HG03469 (cell line): ENCODE measurements around the gene CTBP2.

Source experiments
- ATAC-seq: cut with Tn5 transposase; IDR thresholded peaks from one replicate; pipeline ENCODE4 v1.9.1; 2021; ENCODE audit warnings: mild to moderate bottlenecking, moderate library complexity, moderate number of reproducible peaks; ENCODE audit not compliant: unreplicated experiment

Gene CTBP2

GRCh38 chr10:125147971-125148439, 12.4 kb downstream of the CTBP2 start:
- no peak for ATAC-seq

DNA sequence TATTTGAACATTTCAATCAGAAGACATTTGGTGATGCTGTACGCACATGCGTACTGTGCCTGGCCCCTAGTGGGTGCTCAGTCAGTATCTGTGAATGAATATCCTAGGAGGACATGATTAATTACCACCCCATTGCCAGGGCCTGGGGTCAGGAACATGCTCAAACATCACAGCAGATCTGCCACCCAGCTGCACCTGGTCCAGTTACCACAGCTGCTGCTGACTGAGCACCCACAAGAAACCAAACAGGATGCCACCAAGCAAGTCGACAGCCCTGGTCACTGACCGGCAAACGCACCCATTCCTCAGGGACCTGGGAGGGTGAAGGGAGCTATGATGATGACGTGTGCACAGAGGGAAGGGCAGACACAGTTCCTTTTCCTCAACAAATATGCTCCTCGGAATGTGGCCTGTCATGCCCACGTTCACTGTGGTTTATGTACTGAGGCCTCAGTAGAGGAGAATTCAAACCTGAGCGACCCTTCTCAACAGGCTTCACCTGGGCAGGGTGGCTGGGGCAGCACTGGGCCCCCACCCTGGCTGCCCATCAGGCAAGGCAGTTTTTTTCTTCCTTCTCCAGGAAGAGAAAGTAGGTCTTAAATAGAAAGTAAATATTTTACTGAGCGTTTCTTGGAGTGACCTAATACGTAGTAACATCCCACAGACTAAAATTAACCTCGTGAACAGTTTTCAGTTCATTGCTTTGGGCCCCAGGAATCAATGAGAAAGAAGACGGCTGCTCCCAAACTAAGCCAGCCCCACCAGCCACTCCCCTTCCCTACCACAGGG, 13.4 kb downstream of the CTBP2 start:
- ATAC-seq = no peak

GRCh38 chr10:125145636-125146035, 14.7 kb downstream of the CTBP2 start:
- no peak for ATAC-seq

DNA sequence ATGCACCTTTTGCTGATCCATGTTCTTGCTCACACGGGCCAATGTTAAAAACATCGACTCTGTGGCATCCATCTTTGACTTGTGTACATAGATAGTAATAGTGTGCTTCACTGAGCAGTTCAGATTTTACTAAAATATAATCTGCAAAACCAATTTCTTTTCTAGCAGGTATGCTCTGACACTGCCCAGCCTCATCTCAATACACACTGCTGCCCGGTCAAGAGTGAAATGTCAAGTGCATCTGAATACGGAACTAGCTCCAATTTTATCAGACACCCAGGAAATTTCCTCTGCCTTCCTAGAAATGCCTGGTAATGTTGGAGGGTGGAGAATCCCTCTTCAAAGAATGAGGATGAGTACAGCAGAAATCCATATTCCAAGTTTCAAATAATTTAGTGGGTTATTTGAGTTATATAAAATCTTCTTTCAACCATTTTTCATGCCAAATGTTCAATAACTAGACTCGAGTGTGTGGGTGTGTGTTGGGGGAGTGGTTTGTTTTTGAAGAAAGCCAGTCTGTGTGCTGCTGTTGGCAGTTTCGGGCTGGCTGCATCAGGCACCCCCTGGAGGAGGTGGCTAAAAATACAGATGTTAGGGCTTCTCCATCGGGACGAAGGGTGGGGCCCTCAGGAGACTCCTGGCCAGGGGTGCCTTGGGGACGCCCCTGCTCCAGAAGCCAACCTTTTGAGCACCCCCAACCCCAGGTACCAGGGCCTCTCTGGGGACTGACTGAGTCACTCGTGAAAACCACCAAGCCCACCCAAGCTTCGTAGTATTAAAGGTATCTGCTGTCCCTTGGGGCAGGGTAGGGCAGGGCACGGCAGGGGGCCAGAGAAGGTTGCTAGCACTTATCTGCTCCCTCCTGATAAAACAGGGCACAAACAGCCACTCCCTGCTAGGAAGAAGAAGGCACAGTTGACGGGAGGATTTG, 15.4 kb downstream of the CTBP2 start:
- ATAC-seq = peak; percentile 51

DNA sequence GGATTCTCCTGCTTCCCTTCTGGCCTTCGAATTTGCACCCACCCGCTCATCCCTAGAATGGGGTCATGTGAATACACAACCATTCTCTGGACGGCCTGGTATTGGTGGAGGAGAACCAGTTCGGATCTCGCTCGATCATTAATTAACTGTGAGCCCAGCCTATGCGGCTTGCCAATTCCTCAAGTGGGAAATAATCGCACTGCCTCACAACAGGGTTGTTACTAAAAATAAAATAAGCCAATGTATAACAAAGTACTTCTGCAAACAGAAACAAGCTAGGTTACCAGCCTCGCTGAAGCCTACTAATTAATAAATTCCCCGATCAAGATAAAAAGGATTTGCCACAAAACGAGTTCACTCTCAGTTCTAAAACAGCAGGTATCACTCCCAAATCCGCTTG, 16.2 kb downstream of the CTBP2 start:
- no peak for ATAC-seq

DNA sequence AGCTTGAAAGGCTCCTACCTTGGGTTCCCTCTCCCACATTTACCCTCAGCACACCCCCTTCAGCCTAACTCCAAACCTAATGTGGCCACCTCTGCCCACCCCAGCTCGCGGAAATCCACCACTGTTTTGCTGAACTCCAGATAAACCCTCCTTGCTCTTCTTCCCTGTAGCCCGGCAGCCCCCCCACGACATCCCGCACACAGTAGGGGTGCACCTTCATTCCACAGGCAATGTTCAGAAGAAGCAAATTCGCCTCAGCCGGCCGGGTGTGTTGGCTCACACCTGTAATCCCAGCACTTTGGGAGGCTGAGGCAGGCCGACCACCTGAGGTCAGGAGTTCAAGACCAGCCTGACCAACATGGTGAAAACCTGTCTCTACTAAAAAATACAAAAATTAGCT, 17.4 kb downstream of the CTBP2 start:
- no peak for ATAC-seq

DNA sequence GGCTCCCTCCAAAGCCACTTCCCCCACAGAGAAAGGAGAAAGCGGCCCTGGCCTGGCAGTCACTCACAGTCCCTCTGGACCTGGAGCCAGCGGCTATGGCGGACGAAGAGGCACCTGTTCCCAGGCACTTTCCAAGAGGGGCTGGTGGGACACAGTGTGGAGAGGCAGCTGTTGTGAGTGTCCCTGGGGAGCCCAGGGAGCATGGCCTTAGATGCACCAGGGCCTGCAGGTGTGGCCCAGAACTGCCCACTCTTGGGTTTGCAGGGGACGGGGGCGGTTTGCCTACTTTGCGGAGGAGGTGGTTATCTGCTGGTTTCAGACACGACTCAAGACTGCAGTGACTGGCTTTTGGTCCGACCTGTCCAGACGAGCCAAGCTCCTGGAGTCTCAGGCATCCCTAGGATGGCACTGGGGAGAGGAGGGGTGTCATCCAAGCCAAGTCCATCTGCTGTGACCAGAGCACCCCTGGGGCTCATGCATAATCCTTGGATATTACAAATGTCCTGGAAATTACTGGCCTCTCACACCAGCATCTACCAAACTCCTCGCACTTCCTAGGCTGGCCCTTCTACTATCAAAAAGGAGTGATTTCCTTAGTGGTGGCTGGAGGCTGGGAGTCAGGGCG, 18.4 kb downstream of the CTBP2 start:
- no peak for ATAC-seq

GRCh38 chr10:125141150-125141859, 19.1 kb downstream of the CTBP2 start:
- no peak for ATAC-seq

DNA sequence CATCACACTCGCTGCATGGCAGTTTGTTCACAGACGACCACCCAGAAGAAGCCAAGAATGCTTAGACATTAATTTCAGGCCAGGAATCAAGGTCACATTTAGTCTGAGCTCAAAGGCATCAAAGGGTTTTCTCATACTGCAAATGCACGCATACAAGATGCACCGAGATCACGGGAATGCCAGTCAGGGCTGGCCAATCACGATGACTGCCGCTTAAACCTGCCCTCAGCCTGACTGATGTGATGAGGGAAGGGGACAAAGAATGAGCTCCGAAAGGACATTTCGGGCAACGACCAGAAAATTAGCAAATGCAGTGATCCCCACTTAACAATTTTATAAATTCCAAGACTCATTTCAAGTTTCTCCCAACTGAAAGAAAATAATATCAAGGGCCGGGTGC, 20.2 kb downstream of the CTBP2 start:
- ATAC-seq = no peak

DNA sequence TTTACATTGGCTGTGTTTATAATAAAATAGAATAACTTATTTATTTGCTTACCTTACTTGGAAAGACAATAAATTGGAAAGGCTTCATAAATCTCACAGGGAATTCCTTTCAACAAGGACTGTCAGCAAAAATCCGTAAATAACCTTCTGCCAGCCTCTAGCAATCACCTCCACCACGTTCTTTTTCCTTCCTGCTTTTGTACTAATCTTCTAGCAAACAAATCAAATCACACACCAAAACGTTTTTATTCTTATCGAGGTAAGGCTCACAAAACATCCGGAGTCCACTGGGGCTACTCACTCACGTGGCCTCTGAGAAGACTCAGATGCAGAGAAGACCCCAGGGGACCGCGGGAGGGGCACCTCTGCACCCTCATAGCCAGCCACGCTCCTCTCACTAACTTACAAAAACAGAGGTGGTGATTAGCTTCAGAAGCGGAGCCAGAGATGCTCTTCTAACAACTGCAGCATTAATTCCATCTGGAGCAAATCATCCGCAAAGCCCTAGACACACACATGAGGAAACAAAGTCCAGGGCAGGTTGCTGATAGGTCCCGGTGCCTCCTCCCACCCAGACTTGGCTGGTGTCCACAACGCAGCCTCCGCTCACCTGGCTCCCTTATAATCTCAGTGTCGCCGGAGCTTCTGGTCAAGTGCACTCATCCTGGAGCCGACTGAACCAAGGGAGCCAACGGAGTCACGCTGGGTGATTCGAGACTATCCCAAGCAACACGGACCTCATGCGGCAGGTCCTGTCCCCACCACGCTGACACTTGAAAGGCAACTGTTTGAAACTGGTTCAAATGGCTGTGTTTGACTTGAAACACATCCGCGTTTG, 22.5 kb downstream of the CTBP2 start:
- no peak for ATAC-seq

DNA sequence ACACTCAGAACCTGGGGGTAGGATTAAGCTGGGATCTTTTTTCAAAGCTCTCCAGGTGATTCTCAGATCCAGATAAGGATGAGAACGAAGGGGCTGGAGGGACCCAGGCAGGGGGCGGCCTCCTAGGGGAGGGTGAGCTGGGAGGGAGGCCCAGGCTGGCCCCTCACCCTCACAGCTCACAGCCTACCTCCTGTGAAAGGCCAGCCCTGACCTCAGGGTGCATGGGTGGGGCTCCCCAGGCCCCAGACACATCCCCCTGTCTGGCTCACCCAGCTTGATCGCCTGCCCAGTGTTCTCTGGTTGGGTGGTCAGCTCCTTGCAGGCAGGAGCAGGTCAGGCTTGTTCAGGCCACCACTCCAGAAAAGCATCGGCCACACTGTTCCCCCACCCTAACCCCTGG, 24.3 kb downstream of the CTBP2 start:
- no peak for ATAC-seq

- no peak for ATAC-seq
These were observed 24.7 kb downstream of the CTBP2 start for GRCh38 chr10:125135771-125136035.

- no peak for ATAC-seq
These were observed 25.2 kb downstream of the CTBP2 start for GRCh38 chr10:125134916-125135770.

GRCh38 chr10:125134483-125134848, 25.9 kb downstream of the CTBP2 start:
- ATAC-seq = no peak

DNA sequence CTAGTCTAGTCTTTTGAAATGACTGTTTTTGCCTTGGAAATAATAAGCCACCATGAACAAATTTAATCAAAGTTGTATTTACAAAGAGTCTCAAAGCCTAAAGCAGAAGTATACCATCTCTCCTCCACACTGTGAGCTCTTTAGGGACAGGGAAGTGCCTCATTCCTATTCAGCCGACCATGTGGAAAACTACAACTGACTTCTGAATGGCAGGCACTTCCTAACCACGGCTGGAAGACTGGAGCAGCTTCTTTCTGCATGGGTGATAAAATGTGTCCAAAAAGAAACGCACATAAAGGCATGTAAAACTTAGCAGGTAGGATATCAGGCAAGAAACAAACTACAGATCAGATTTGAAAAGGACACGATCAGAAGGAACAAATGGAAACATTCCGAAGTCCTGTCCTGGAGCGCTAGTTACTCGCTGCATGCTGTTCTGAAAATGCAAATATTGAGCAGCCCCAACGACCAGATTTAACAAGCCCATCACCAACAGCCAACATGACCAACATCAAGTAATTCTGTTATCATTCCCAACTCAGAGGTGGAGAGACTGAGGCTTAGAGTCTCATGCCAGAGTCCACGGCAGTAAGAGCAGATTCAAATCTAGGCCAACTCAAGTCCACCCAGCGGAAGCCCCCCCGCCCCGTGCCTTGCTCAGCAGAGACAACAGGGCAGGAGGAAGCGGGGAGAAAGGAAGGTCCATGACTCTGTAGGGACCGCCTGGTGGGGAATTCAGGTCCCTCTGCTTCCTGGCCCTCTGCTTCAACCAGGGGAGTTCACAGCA, 26.5 kb downstream of the CTBP2 start:
- no peak for ATAC-seq

- no peak for ATAC-seq
These were observed 28.0 kb downstream of the CTBP2 start for GRCh38 chr10:125132344-125132743.

- ATAC-seq = no peak
These were observed 29.4 kb downstream of the CTBP2 start for GRCh38 chr10:125130916-125131315.

- ATAC-seq = no peak
These were observed 30.1 kb downstream of the CTBP2 start for GRCh38 chr10:125130260-125130659.

- ATAC-seq = no peak
These were observed 31.3 kb downstream of the CTBP2 start for GRCh38 chr10:125129076-125129458.
